C4-2B (cell line): Measurements from ENCODE around the gene DIS3.

Source experiments
- CTCF ChIP-seq: fragments of 450-650 bp; conservative IDR thresholded peaks from 2 replicates; pipeline ENCODE4 v1.5.1; 2017; ENCODE audit warnings: mild to moderate bottlenecking
- ZFX ChIP-seq: fragments of 450-650 bp; IDR thresholded peaks from 2 replicates; pipeline ENCODE4 v1.6.1; 2017

GRCh38 chr13:72763411-72763810, 18.3 kb downstream of the DIS3 start:
- TF ChIP-seq CTCF (no peak), ZFX (no peak)
